Measurements from ENCODE around the gene NPPC. TPM values are rescaled to one million over a fixed set of nuclear protein-coding genes. Genes with fewer than 3 reads are reported as not detected.

Gene NPPC
- polyA plus RNA-seq, 3 donors, result not detected

DNA sequence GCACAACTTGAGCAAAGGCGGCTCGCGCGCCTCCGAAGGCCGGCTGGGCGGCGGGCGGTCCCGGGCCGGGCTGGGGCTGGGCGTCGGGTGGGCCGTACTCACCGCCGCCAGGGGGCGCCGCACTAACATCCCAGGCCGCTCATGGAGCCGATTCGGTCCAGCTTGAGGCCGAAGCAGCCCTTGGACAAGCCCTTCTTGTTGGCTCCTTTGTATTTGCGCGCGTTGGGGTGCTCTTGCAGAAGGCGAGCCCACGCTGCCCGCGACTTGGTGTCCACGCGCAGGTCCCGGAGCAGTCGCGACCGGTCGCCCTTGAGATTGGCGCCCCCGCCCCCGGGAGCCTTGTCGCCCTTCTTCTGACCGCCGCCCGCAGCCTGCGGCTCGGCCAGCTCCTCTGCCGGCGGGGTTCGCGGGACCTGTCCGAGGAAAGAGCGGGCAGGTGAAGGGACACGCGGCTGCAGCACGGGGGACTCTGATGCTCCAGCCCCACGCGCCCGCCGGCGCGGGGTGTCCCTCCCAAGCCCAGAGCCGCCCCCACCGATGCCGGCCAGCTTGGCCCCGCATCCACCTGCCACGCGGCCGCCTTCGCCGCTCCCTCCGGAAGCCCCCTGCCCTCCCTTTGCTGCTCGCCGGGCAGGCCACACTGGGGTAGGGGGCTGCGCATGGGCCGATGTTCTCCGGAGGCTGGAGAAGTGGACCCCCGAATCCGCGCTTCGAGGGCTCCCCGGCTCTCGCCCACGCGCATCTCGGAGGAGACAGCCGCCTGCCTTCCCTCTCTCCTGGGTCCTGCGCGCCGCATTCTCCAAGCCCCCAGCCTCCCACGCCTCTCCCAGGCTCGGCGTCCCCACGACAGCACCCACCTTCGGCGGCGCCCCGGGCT is 655 bp downstream of the NPPC start:
- H3K4me1 Mint-ChIP-seq, result peaks cover 12% of the 10 kb centered on the region
- Histone ChIP-seq H3K9ac (ENCODE audit: insufficient read depth, low read length, poor library complexity, severe bottlenecking) (no peak overlapping the region), H4K20me1 (ENCODE audit: insufficient read depth, low read length) (no peaks in the 10 kb centered on the region), H3K27me3 (ENCODE audit: control insufficient read depth in 2 of 2, insufficient read depth in 2 of 2, low read length in 2 of 2) (peaks cover 28 to 70% of the 10 kb centered on the region in 2 donors), H2AFZ (ENCODE audit: insufficient read depth, low read depth, low read length, poor library complexity, severe bottlenecking) (peak overlapping the region; percentile 65), H3K4me1 (ENCODE audit: control insufficient read depth in 1 of 2, insufficient read depth in 2 of 2, low read length in 2 of 2) (peaks cover 16 to 24% of the 10 kb centered on the region in 2 donors), H3K79me2 (ENCODE audit: insufficient read depth, low read length) (no peaks in the 10 kb centered on the region), H3K27ac (ENCODE audit: low read depth in 1 of 2, low read length in 2 of 2) (no peak overlapping the region), H3K4me3 (replicated peaks in 1 of 3; ENCODE audit: low read depth in 2 of 3, low read length in 3 of 3) (peak overlapping the region in 1 of 3 experiments; percentile 65), H3K36me3 (replicated peaks in 1 of 2; ENCODE audit: control insufficient read depth in 1 of 2, insufficient read depth in 2 of 2, low read length in 2 of 2) (no peaks in the 10 kb centered on the region), H3K9me3 (replicated peaks in 1 of 2; ENCODE audit: control insufficient read depth in 1 of 2, insufficient read depth in 1 of 2, low read length in 2 of 2) (peaks cover 0 to 18% of the 10 kb centered on the region in 2 donors), H3K4me2 (replicated peaks; ENCODE audit: extremely low read depth, low read length, poor library complexity, severe bottlenecking) (peak overlapping the region; percentile 70)
- H3K9me3 Mint-ChIP-seq, result peaks cover 0 to 12% (median 2%) of the 10 kb centered on the region in 7 donors
- H3K4me3 Mint-ChIP-seq, result peak overlapping the region; percentile 59 to 82
- TF ChIP-seq, protein P1, sequence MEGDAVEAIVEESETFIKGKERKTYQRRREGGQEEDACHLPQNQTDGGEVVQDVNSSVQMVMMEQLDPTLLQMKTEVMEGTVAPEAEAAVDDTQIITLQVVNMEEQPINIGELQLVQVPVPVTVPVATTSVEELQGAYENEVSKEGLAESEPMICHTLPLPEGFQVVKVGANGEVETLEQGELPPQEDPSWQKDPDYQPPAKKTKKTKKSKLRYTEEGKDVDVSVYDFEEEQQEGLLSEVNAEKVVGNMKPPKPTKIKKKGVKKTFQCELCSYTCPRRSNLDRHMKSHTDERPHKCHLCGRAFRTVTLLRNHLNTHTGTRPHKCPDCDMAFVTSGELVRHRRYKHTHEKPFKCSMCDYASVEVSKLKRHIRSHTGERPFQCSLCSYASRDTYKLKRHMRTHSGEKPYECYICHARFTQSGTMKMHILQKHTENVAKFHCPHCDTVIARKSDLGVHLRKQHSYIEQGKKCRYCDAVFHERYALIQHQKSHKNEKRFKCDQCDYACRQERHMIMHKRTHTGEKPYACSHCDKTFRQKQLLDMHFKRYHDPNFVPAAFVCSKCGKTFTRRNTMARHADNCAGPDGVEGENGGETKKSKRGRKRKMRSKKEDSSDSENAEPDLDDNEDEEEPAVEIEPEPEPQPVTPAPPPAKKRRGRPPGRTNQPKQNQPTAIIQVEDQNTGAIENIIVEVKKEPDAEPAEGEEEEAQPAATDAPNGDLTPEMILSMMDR (IDR thresholded peaks at IDR 0.05), result peak; percentile 89
- peak; percentile 63 to 70 (median 70) for DNase-seq
- no peak overlapping the region for H3K27ac Mint-ChIP-seq
- under 1% methylated on average over 96 of the region's 96 CpGs for WGBS (ENCODE audit: insufficient coverage)
- intact Hi-C loops (cut with micrococcal nuclease), result loop anchor here (2.0 to 10.0 kb wide), 4 partner anchors 209 to 403 kb away; no protein-coding TSS in a partner anchor
- H3K27me3 Mint-ChIP-seq (ENCODE audit: low read depth in 3 of 3), result peaks cover 50 to 78% (median 60%) of the 10 kb centered on the region in 3 donors
- peaks cover 0 to 4% of the 10 kb centered on the region in 2 donors for H3K36me3 Mint-ChIP-seq

DNA sequence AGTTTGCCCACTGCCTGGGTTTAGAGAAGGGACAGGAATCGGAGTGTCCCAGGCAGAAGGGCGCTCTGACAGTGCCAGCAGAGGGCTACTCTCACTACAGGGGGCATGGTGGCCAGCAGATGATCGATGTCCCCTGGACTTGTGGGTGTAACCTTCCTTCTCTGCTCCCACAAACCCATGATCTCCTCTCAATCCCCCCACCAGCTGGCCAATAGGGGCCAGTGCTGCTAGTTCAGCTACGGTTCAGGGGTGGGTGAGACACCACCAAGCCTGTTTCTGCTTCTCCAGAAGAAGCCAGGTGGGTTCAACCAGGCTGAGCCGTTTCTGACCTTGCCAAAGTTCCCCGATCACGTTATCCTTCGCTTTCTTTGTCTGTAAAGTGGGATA is 1.3 kb downstream of the NPPC start:
- H3K4me3 ChIP-seq (replicated peaks in 1 of 3; ENCODE audit: low read depth in 2 of 3, low read length in 3 of 3), result no peak overlapping the region
- peaks cover 50 to 77% (median 60%) of the 10 kb centered on the region in 3 donors for H3K27me3 Mint-ChIP-seq (ENCODE audit: low read depth in 3 of 3)
- no peaks in the 10 kb centered on the region for H3K79me2 ChIP-seq (ENCODE audit: insufficient read depth, low read length)
- H3K9me3 Mint-ChIP-seq, result peaks cover 0 to 12% (median 2%) of the 10 kb centered on the region in 7 donors
- H4K20me1 ChIP-seq (ENCODE audit: insufficient read depth, low read length), result no peaks in the 10 kb centered on the region
- peak overlapping the region; percentile 65 for H2AFZ ChIP-seq (ENCODE audit: insufficient read depth, low read depth, low read length, poor library complexity, severe bottlenecking)
- peak overlapping the region in 1 of 7 donors; percentile 20 for H3K27ac Mint-ChIP-seq
- H3K9ac ChIP-seq (ENCODE audit: insufficient read depth, low read length, poor library complexity, severe bottlenecking), result no peak overlapping the region
- peaks cover 12% of the 10 kb centered on the region for H3K4me1 Mint-ChIP-seq
- peaks cover 0 to 4% of the 10 kb centered on the region in 2 donors for H3K36me3 Mint-ChIP-seq
- peak overlapping the region in 1 of 2 donors; percentile 65 for H3K4me3 Mint-ChIP-seq
- H3K27me3 ChIP-seq (ENCODE audit: control insufficient read depth in 2 of 2, insufficient read depth in 2 of 2, low read length in 2 of 2), result peaks cover 28 to 65% of the 10 kb centered on the region in 2 donors
- H3K9me3 ChIP-seq (replicated peaks in 1 of 2; ENCODE audit: control insufficient read depth in 1 of 2, insufficient read depth in 1 of 2, low read length in 2 of 2), result peaks cover 0 to 18% of the 10 kb centered on the region in 2 donors
- no peaks in the 10 kb centered on the region for H3K36me3 ChIP-seq (replicated peaks in 1 of 2; ENCODE audit: control insufficient read depth in 1 of 2, insufficient read depth in 2 of 2, low read length in 2 of 2)
- intact Hi-C loops (cut with micrococcal nuclease), result loop anchor here (2.0 to 10.0 kb wide), 4 partner anchors 210 to 404 kb away; no protein-coding TSS in a partner anchor
- WGBS (ENCODE audit: insufficient coverage), result 36% methylated on average over 8 of the region's 8 CpGs
- no peak overlapping the region for H3K27ac ChIP-seq (ENCODE audit: low read depth in 1 of 2, low read length in 2 of 2)
- no peak for DNase-seq
- H3K4me2 ChIP-seq (replicated peaks; ENCODE audit: extremely low read depth, low read length, poor library complexity, severe bottlenecking), result peak overlapping the region; percentile 70
- H3K4me1 ChIP-seq (ENCODE audit: control insufficient read depth in 1 of 2, insufficient read depth in 2 of 2, low read length in 2 of 2), result peaks cover 16 to 24% of the 10 kb centered on the region in 2 donors
- TF ChIP-seq, protein P1 (IDR thresholded peaks at IDR 0.05), result no peak

All from CD14-positive monocyte (primary cell).